Measurements from ENCODE around the gene PDE9A. TPM values are rescaled to one million over a fixed set of nuclear protein-coding genes. Genes with fewer than 3 reads are reported as not detected.

The PDE9A gene
- total RNA-seq, 4 donors from 2014 or later, result 29.2 to 68.4 (median 40.4) TPM

- Histone ChIP-seq H3K27ac (replicated peaks in 1 of 4) (peak overlapping the region; percentile 65 to 86 (median 82)), H3K4me3 (peak overlapping the region; percentile 68 to 91 (median 74)), H3K27me3 (peaks cover 0 to 12% (median 2%) of the 10 kb centered on the region in 4 donors), H3K36me3 (peaks cover 0 to 8% (median 0%) of the 10 kb centered on the region in 4 donors), H3K4me1 (peaks cover 29 to 72% (median 64%) of the 10 kb centered on the region in 4 donors), H3K9me3 (no peaks in the 10 kb centered on the region)
- intact Hi-C loops (cut with DNase I), result loop anchor here (5.0 kb wide), 2 partner anchors 93 to 163 kb away; no protein-coding TSS in a partner anchor
- WGBS, result 3% methylated on average over 14 of the region's 45 CpGs
- TF ChIP-seq POLR2AphosphoS5 (IDR thresholded peaks at IDR 0.05), result no peak
- TF ChIP-seq POLR2A (IDR thresholded peaks at IDR 0.05; ENCODE audit: low read depth), result no peak
- TF ChIP-seq EP300 (IDR thresholded peaks at IDR 0.05), result no peak
- TF ChIP-seq CTCF (IDR thresholded peaks at IDR 0.05), result no peak
- no peak for DNase-seq (ENCODE audit: extremely low spot score)
Observed at GRCh38 chr21:42654179-42654912, 925 bp downstream of the PDE9A start.

GRCh38 chr21:42654913-42655795 lies 1.7 kb downstream of the PDE9A start:
- Histone ChIP-seq H3K4me1 (peaks cover 29 to 79% (median 64%) of the 10 kb centered on the region in 4 donors), H3K9me3 (no peaks in the 10 kb centered on the region), H3K4me3 (peak overlapping the region; percentile 68 to 91 (median 74)), H3K27ac (replicated peaks in 1 of 4) (peak overlapping the region; percentile 2 to 86 (median 82)), H3K27me3 (peaks cover 0 to 12% (median 2%) of the 10 kb centered on the region in 4 donors), H3K36me3 (peaks cover 0 to 15% (median 3%) of the 10 kb centered on the region in 4 donors)
- 43% methylated on average over 17 of the region's 18 CpGs for WGBS
- DNase-seq (ENCODE audit: extremely low spot score), result no peak
- TF ChIP-seq POLR2A (IDR thresholded peaks at IDR 0.05; ENCODE audit: low read depth) (no peak), CTCF (IDR thresholded peaks at IDR 0.05) (no peak), EP300 (IDR thresholded peaks at IDR 0.05) (no peak)
- intact Hi-C loops (cut with DNase I), result loop anchor here (5.0 kb wide), 2 partner anchors 92 to 162 kb away; no protein-coding TSS in a partner anchor

GRCh38 chr21:42655796-42656770 lies 2.7 kb downstream of the PDE9A start:
- Histone ChIP-seq H3K4me1 (peaks cover 29 to 79% (median 64%) of the 10 kb centered on the region in 4 donors), H3K27ac (replicated peaks in 1 of 4) (peak overlapping the region in 2 of 4 donors; percentile 2 to 85), H3K36me3 (peaks cover 0 to 15% (median 3%) of the 10 kb centered on the region in 4 donors), H3K27me3 (peaks cover 0 to 12% (median 2%) of the 10 kb centered on the region in 4 donors), H3K9me3 (no peaks in the 10 kb centered on the region), H3K4me3 (peak overlapping the region; percentile 68 to 91 (median 74))
- DNase-seq (ENCODE audit: extremely low spot score), result no peak
- intact Hi-C loops (cut with DNase I), result no loop called here
- whole genome bisulfite sequencing, result 60% methylated on average over 21 of the region's 31 CpGs
- no peak for TF ChIP-seq POLR2A (IDR thresholded peaks at IDR 0.05; ENCODE audit: low read depth)
- TF ChIP-seq POLR2AphosphoS5 (IDR thresholded peaks at IDR 0.05), result no peak

GRCh38 chr21:42656872-42657271 lies 3.5 kb downstream of the PDE9A start:
- Histone ChIP-seq H3K27me3 (peaks cover 0 to 12% (median 2%) of the 10 kb centered on the region in 4 donors), H3K27ac (replicated peaks in 1 of 4) (no peak overlapping the region)
- WGBS, result 94% methylated on average over 8 of the region's 9 CpGs

More at GRCh38 chr21:42656872-42657271, 3.5 kb downstream of the PDE9A start:
- H3K4me1 ChIP-seq, result peaks cover 29 to 78% (median 62%) of the 10 kb centered on the region in 4 donors
- no peak overlapping the region for H3K4me3 ChIP-seq
- DNase-seq (ENCODE audit: extremely low spot score), result no peak
- peaks cover 0 to 15% (median 3%) of the 10 kb centered on the region in 4 donors for H3K36me3 ChIP-seq
- intact Hi-C loops (cut with DNase I), result no loop called here
- TF ChIP-seq POLR2AphosphoS5 (IDR thresholded peaks at IDR 0.05) (no peak), CTCF (IDR thresholded peaks at IDR 0.05) (no peak), POLR2A (IDR thresholded peaks at IDR 0.05; ENCODE audit: low read depth) (no peak), EP300 (IDR thresholded peaks at IDR 0.05) (no peak)
- H3K9me3 ChIP-seq, result no peaks in the 10 kb centered on the region

Measured in esophagus muscularis mucosa (tissue), 4 donors.